ENCODE measurements around the gene SERGEF. TPM values are rescaled to one million over a fixed set of nuclear protein-coding genes. Genes with fewer than 3 reads are reported as not detected.
"Not testable (repeated sequence)": the region's sequence is repeated elsewhere in the genome, so short reads cannot be mapped to it uniquely, and the experiment has no call there.

Gene SERGEF
- total RNA-seq, 2 donors from 2014 or later, result 27.3 to 32.0 TPM

- DNase-seq (ENCODE audit: low spot score), result no peak
- Histone ChIP-seq H3K9me3 (no peaks in the 10 kb centered on the region), H3K27ac (no peak overlapping the region), H3K4me3 (no peak overlapping the region), H3K36me3 (no peaks in the 10 kb centered on the region), H3K27me3 (replicated peaks; ENCODE audit: insufficient read depth) (no peaks in the 10 kb centered on the region), H3K4me1 (ENCODE audit: control insufficient read depth in 1 of 2, low read depth in 2 of 2) (no peaks in the 10 kb centered on the region)
- no peak for ATAC-seq (ENCODE audit: insufficient number of reproducible peaks, low FRiP score, low read depth)
- TF ChIP-seq CTCF (IDR thresholded peaks at IDR 0.05), result no peak
Measured at GRCh38 chr11:17878743-17879142, 134.1 kb downstream of the SERGEF start.

- DNase-seq (ENCODE audit: low spot score) (no peak), ATAC-seq (ENCODE audit: insufficient number of reproducible peaks, low FRiP score, low read depth) (no peak)
- TF ChIP-seq CTCF (IDR thresholded peaks at IDR 0.05), result no peak
- no peak overlapping the region for H3K27ac ChIP-seq
- H3K27me3 ChIP-seq (replicated peaks; ENCODE audit: insufficient read depth), result no peaks in the 10 kb centered on the region
- H3K4me3 ChIP-seq, result no peak overlapping the region
- no peaks in the 10 kb centered on the region for H3K36me3 ChIP-seq
- no peaks in the 10 kb centered on the region for H3K9me3 ChIP-seq
- no peaks in the 10 kb centered on the region for H3K4me1 ChIP-seq (ENCODE audit: control insufficient read depth in 1 of 2, low read depth in 2 of 2)
Measured at GRCh38 chr11:17877886-17878285, 135.0 kb downstream of the SERGEF start.

GRCh38 chr11:17876827-17877226 is 136.0 kb downstream of the SERGEF start:
- no peak overlapping the region for H3K4me3 ChIP-seq
- no peaks in the 10 kb centered on the region for H3K4me1 ChIP-seq (ENCODE audit: control insufficient read depth in 1 of 2, low read depth in 2 of 2)
- no peak overlapping the region for H3K27ac ChIP-seq
- DNase-seq (ENCODE audit: low spot score) (no peak), ATAC-seq (ENCODE audit: insufficient number of reproducible peaks, low FRiP score, low read depth) (no peak)
- no peaks in the 10 kb centered on the region for H3K36me3 ChIP-seq
- no peaks in the 10 kb centered on the region for H3K27me3 ChIP-seq (replicated peaks; ENCODE audit: insufficient read depth)
- no peaks in the 10 kb centered on the region for H3K9me3 ChIP-seq
- TF ChIP-seq CTCF (IDR thresholded peaks at IDR 0.05), result no peak

- no peaks in the 10 kb centered on the region for H3K9me3 ChIP-seq
- H3K36me3 ChIP-seq, result no peaks in the 10 kb centered on the region
- H3K4me3 ChIP-seq, result no peak overlapping the region
- H3K27ac ChIP-seq, result no peak overlapping the region
- ATAC-seq (ENCODE audit: insufficient number of reproducible peaks, low FRiP score, low read depth) (no peak), DNase-seq (ENCODE audit: low spot score) (no peak)
- H3K27me3 ChIP-seq (replicated peaks; ENCODE audit: insufficient read depth), result no peaks in the 10 kb centered on the region
- no peaks in the 10 kb centered on the region for H3K4me1 ChIP-seq (ENCODE audit: control insufficient read depth in 1 of 2, low read depth in 2 of 2)
- no peak for TF ChIP-seq CTCF (IDR thresholded peaks at IDR 0.05)
Measured at GRCh38 chr11:17875891-17876290, 137.0 kb downstream of the SERGEF start.

- Histone ChIP-seq H3K4me3 (no peak overlapping the region), H3K4me1 (ENCODE audit: control insufficient read depth in 1 of 2, low read depth in 2 of 2) (no peaks in the 10 kb centered on the region), H3K27ac (no peak overlapping the region), H3K27me3 (replicated peaks; ENCODE audit: insufficient read depth) (no peaks in the 10 kb centered on the region), H3K36me3 (no peaks in the 10 kb centered on the region), H3K9me3 (no peaks in the 10 kb centered on the region)
- DNase-seq (ENCODE audit: low spot score) (no peak), ATAC-seq (ENCODE audit: insufficient number of reproducible peaks, low FRiP score, low read depth) (no peak)
- no peak for TF ChIP-seq CTCF (IDR thresholded peaks at IDR 0.05)
Measured at GRCh38 chr11:17873586-17873985, 139.3 kb downstream of the SERGEF start.

GRCh38 chr11:17868398-17868797 is 144.4 kb downstream of the SERGEF start:
- not testable (repeated sequence) for H3K27me3 ChIP-seq (replicated peaks; ENCODE audit: insufficient read depth); H3K27ac ChIP-seq; ATAC-seq (ENCODE audit: insufficient number of reproducible peaks, low FRiP score, low read depth); H3K36me3 ChIP-seq; H3K4me3 ChIP-seq; H3K4me1 ChIP-seq (ENCODE audit: control insufficient read depth in 1 of 2, low read depth in 2 of 2); DNase-seq (ENCODE audit: low spot score); H3K9me3 ChIP-seq

All from thoracic aorta (tissue), 2 donors.